Colonic mucosa (tissue), 4 donors: Measurements from ENCODE around the gene KIF17. TPM values are rescaled to one million over a fixed set of nuclear protein-coding genes. Genes with fewer than 3 reads are reported as not detected.
"Not testable (repeated sequence)": the region's sequence is repeated elsewhere in the genome, so short reads cannot be mapped to it uniquely, and the experiment has no call there.

Experiments used
- DNase-seq: peaks from one replicate; pipeline ENCODE4 v3.0.0-alpha.2; 2020
- H3K27ac ChIP-seq: fragments of 200-600 bp; one replicate; pipeline ENCODE4 v1.8.0; 2021
- H3K27me3 ChIP-seq: fragments of 200-600 bp; one replicate; pipeline ENCODE4 v1.8.0; 2021
- H3K36me3 ChIP-seq: fragments of 200-600 bp; one replicate; pipeline ENCODE4 v1.8.0; 2021
- H3K4me1 ChIP-seq: fragments of 200-600 bp; one replicate; pipeline ENCODE4 v1.8.0; 2021; ENCODE audit warnings: mild to moderate bottlenecking
- H3K4me3 ChIP-seq: fragments of 200-600 bp; one replicate; pipeline ENCODE4 v1.8.0; 2021
- H3K9ac ChIP-seq, 2 donors: one replicate each; pipeline ENCODE4 v1.7.0; 2013; ENCODE audit warnings: control low read depth in 2 of 2, low read depth in 2 of 2, low read length in 2 of 2
- H3K9me3 ChIP-seq: fragments of 200-600 bp; one replicate; pipeline ENCODE4 v1.8.0; 2021
- CTCF ChIP-seq: fragments of 200-600 bp; IDR thresholded peaks from one replicate; pipeline ENCODE4 v1.8.0; 2022; ENCODE audit warnings: antibody characterized with exemption, mild to moderate bottlenecking
- intact Hi-C: fragments of 100-400 bp; cut with DNase I; formaldehyde crosslinking; loops from one replicate; pipeline ENCODE4 v1.14.1; 2022
- total RNA-seq, 2 donors: library from RNA; stranded (reverse); fragmentation: NEBNext Ultra II Directional in 1 of 2; extraction: Animal tissue kit (Norgen Biotek cat#: 25700) in 1 of 2; gene quantifications; one replicate each; pipeline ENCODE4 v1.2.1, GENCODE V29; 2021
- donor health status: healthy.
- donor health status: DM: no; HTN: no; CAD: no.
- donor health status: DM: no; HTN: no; CAD: no.

The KIF17 gene
- total RNA-seq, 2 donors from 2014 or later, result 0.27 to 1.4 TPM

DNA sequence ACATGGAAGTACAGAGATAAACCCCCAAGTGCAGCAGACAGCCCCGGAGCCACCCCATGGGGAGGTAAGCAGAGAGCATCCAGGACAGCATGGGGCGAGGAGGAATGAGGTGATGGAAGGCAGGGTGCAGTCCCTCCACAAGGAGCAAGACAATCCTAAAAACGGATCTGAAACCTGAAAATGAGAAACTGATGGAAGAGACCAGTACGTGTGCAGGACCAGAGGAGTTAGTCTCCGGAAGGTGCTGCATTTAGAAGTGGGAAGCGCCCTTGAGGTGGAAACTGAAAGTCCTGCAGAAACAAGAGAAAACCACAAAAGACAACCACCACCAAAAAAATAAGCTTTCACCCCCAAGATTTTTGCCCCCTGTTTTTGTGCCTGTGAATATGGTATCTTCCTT, 39.2 kb downstream of the KIF17 start:
- no peaks in the 10 kb centered on the region for H3K36me3 ChIP-seq
- DNase-seq, result no peak
- H3K9ac ChIP-seq, result no peak overlapping the region
- no peaks in the 10 kb centered on the region for H3K27me3 ChIP-seq
- H3K4me3 ChIP-seq, result no peak overlapping the region
- H3K9me3 ChIP-seq, result no peaks in the 10 kb centered on the region
- no peak for TF ChIP-seq CTCF
- intact Hi-C loops, result no loop called here
- no peaks in the 10 kb centered on the region for H3K4me1 ChIP-seq
- no peak overlapping the region for H3K27ac ChIP-seq

GRCh38 chr1:20673626-20674025, 44.2 kb downstream of the KIF17 start:
- H3K27me3 ChIP-seq, H3K9me3 ChIP-seq, H3K4me1 ChIP-seq, intact Hi-C loops, H3K4me3 ChIP-seq, H3K9ac ChIP-seq, H3K27ac ChIP-seq, H3K36me3 ChIP-seq, DNase-seq: not testable (repeated sequence)

DNA sequence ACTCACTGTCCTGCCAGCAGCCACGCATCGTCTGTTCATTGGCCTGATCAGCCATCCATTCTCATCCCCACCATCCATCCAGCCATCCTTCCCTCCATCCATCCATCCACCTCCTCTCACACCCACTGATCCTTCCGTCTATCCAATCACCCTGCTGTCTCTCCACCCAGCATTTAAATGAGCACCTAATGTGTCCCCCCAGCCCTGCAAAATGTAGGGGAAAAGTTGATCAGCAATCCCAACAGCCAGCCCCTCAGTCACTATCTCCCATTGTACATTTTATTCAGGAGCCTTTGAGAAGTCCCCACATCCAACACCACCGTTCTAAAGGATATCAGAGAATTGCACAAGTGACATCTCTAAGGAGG, 45.6 kb downstream of the KIF17 start:
- no peak overlapping the region for H3K4me3 ChIP-seq
- H3K9me3 ChIP-seq, result no peaks in the 10 kb centered on the region
- no peak for DNase-seq
- no peak for TF ChIP-seq CTCF
- no peaks in the 10 kb centered on the region for H3K27me3 ChIP-seq
- H3K9ac ChIP-seq, result no peak overlapping the region
- H3K4me1 ChIP-seq, result no peaks in the 10 kb centered on the region
- H3K36me3 ChIP-seq, result no peaks in the 10 kb centered on the region
- no peak overlapping the region for H3K27ac ChIP-seq
- intact Hi-C loops, result no loop called here

- Histone ChIP-seq H3K36me3 (no peaks in the 10 kb centered on the region), H3K27ac (no peak overlapping the region), H3K4me1 (no peaks in the 10 kb centered on the region), H3K9ac (no peak overlapping the region), H3K4me3 (no peak overlapping the region), H3K27me3 (no peaks in the 10 kb centered on the region), H3K9me3 (no peaks in the 10 kb centered on the region)
- DNase-seq, result no peak
- intact Hi-C loops, result no loop called here
- TF ChIP-seq CTCF, result no peak
Observed at GRCh38 chr1:20670936-20671335, 46.9 kb downstream of the KIF17 start.

GRCh38 chr1:20668581-20668980, 49.2 kb downstream of the KIF17 start:
- H3K9me3 ChIP-seq, result no peaks in the 10 kb centered on the region
- H3K27ac ChIP-seq, result no peak overlapping the region
- intact Hi-C loops, result no loop called here
- no peaks in the 10 kb centered on the region for H3K36me3 ChIP-seq
- no peak for DNase-seq
- no peak for TF ChIP-seq CTCF
- H3K4me1 ChIP-seq, result no peaks in the 10 kb centered on the region
- no peak overlapping the region for H3K4me3 ChIP-seq
- H3K9ac ChIP-seq, result no peak overlapping the region
- H3K27me3 ChIP-seq, result no peaks in the 10 kb centered on the region

DNA sequence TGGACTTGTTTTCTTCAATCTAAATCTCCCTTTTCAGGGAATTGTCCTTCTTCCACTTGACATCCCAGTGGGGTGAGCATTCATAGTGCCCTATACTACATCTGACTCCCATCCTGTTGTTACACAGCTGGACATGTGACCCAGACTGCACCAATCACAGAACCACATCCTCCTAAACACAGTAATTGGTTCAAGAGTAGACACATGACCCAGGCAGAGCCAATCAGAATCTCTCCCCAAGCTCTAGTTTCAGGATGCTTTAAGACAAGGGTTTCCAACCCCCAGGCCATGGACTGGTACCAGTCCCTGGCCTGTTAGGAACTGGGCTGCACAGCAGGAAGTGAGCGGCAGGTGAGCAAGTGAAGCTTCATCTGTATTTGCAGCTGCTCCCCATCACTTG, 51.0 kb downstream of the KIF17 start:
- TF ChIP-seq CTCF, result no peak
- Histone ChIP-seq H3K27me3 (no peaks in the 10 kb centered on the region), H3K27ac (no peak overlapping the region), H3K9me3 (no peaks in the 10 kb centered on the region), H3K4me3 (no peak overlapping the region), H3K4me1 (no peaks in the 10 kb centered on the region), H3K9ac (no peak overlapping the region), H3K36me3 (no peaks in the 10 kb centered on the region)
- no peak for DNase-seq
- intact Hi-C loops, result no loop called here
